H1 (cell line): ENCODE results near the gene MGME1. TPM values are rescaled to one million over a fixed set of nuclear protein-coding genes. Genes with fewer than 3 reads are reported as not detected.

Experiments used
- CTCF ChIA-PET: fragments of 300-600 bp; sonication (Branson Sonifier 250); formaldehyde crosslinking; loops from one replicate; lab custom pipeline; 2021; ENCODE audit not compliant: partially characterized antibody; lab: Charles Lee
- POLR2A ChIA-PET: fragments of 300-600 bp; sonication (Branson Sonifier 250); formaldehyde crosslinking; loops from one replicate; lab custom pipeline; 2021; ENCODE audit warnings: inconsistent platforms; ENCODE audit not compliant: partially characterized antibody; lab: Charles Lee
- DNase-seq, 2 experiments: peaks; one replicate each; pipeline versions ENCODE4 v3.0.0 to v3.0.0-alpha.2; 2010 to 2022; ENCODE audit warnings: low spot score in 2 of 2, low read depth in 1 of 2, mixed read lengths in 1 of 2
- FAIRE-seq: peaks from 2 replicates; lab custom pipeline; 2011; peaks lifted over from hg19 to GRCh38; lab: Jason Lieb, UNC
- H2AFZ ChIP-seq: 2 replicates; pipeline ENCODE4 v1.8.1; 2012; ENCODE audit warnings: low read length, inconsistent platforms
- H2AK5ac ChIP-seq: 2 replicates; pipeline ENCODE4 v1.6.1; 2013; ENCODE audit warnings: low read depth, low read length
- H2BK120ac ChIP-seq: replicated peaks from 2 replicates; pipeline ENCODE3; 2013; ENCODE audit warnings: low read depth, low read length, inconsistent platforms
- H2BK12ac ChIP-seq: 2 replicates; pipeline ENCODE4 v1.6.1; 2013; ENCODE audit warnings: low read depth, low read length
- H2BK15ac ChIP-seq: 2 replicates; pipeline ENCODE4 v1.6.1; 2013; ENCODE audit warnings: low read length
- H2BK20ac ChIP-seq: 2 replicates; pipeline ENCODE4 v1.6.1; 2013; ENCODE audit warnings: low read length
- H2BK5ac ChIP-seq: 2 replicates; pipeline ENCODE4 v1.6.1; 2013; ENCODE audit warnings: low read depth, low read length
- H3K14ac ChIP-seq: 2 replicates; pipeline ENCODE4 v1.6.1; 2013; ENCODE audit warnings: inconsistent platforms; ENCODE audit not compliant: insufficient read length
- H3K18ac ChIP-seq: 2 replicates; pipeline ENCODE4 v1.6.1; 2013; ENCODE audit warnings: low read length; ENCODE audit errors: extremely low read depth
- H3K23ac ChIP-seq: 2 replicates; pipeline ENCODE4 v1.6.1; 2013; ENCODE audit warnings: inconsistent platforms; ENCODE audit not compliant: insufficient read length
- H3K23me2 ChIP-seq: 2 replicates; pipeline ENCODE4 v1.6.1; 2013; ENCODE audit warnings: low read depth, low read length
- H3K27ac ChIP-seq: 2 replicates; pipeline ENCODE4 v1.6.1; 2011; ENCODE audit warnings: low read depth, low read length, inconsistent platforms
- H3K27me3 ChIP-seq, 4 experiments: replicated peaks in 1 of 4; 1 replicate in 1 of 4; 2 replicates in 3 of 4; pipeline versions ENCODE4 v1.6.1 to v1.8.1; 2011 to 2013; ENCODE audit warnings: low read length in 3 of 4, mild to moderate bottlenecking in 3 of 4, inconsistent platforms in 2 of 4, mixed read lengths in 2 of 4, moderate library complexity in 1 of 4; ENCODE audit not compliant: control insufficient read depth in 3 of 4, insufficient read depth in 3 of 4; ENCODE audit errors: extremely low read depth in 1 of 4
- H3K36me3 ChIP-seq, 4 experiments: 2 replicates each; pipeline versions ENCODE4 v1.6.1 to v1.8.1; 2011 to 2013; ENCODE audit warnings: mild to moderate bottlenecking in 4 of 4, low read length in 3 of 4, moderate library complexity in 2 of 4, control low read depth in 1 of 4, inconsistent platforms in 1 of 4; ENCODE audit not compliant: insufficient read depth in 4 of 4, control insufficient read depth in 2 of 4
- H3K4ac ChIP-seq: replicated peaks from 2 replicates; pipeline ENCODE3; 2013; ENCODE audit warnings: low read length, low read depth, mixed read lengths, inconsistent platforms; ENCODE audit not compliant: insufficient read length
- H3K4me1 ChIP-seq, 4 experiments: replicated peaks in 1 of 4; 1 replicate in 1 of 4; 2 replicates in 3 of 4; pipeline versions ENCODE4 v1.6.1 to v1.8.1; 2011 to 2013; ENCODE audit warnings: low read length in 3 of 4, inconsistent platforms in 2 of 4, mixed read lengths in 1 of 4; ENCODE audit not compliant: insufficient read depth in 4 of 4, control insufficient read depth in 3 of 4
- H3K4me2 ChIP-seq, 2 experiments: 2 replicates each; pipeline versions ENCODE4 v1.6.1 to v1.8.1; 2011 to 2013; ENCODE audit warnings: low read depth in 2 of 2, low read length in 2 of 2, control low read depth in 1 of 2, inconsistent platforms in 1 of 2, mild to moderate bottlenecking in 1 of 2; ENCODE audit not compliant: insufficient read depth in 1 of 2
- H3K4me3 ChIP-seq, 4 experiments: fragments of 200-600, 300-600 bp in 1 of 4; sonication (generic), shearing (Covaris generic), sonication (Bioruptor Twin) in 1 of 4; 2 replicates each; pipeline versions ENCODE4 v1.5.1 to v1.8.1; 2011 to 2016; ENCODE audit warnings: low read length in 4 of 4, low read depth in 3 of 4, control low read depth in 2 of 4, inconsistent platforms in 2 of 4, mild to moderate bottlenecking in 2 of 4, mixed read lengths in 1 of 4, moderate library complexity in 1 of 4; ENCODE audit not compliant: insufficient read depth in 2 of 4; ENCODE audit errors: extremely low read depth in 1 of 4
- H3K56ac ChIP-seq: replicated peaks from 2 replicates; pipeline ENCODE3; 2013; ENCODE audit warnings: low read depth, mild to moderate bottlenecking, mixed read lengths, low read length, inconsistent platforms; ENCODE audit not compliant: insufficient read length
- H3K79me1 ChIP-seq: 2 replicates; pipeline ENCODE4 v1.6.1; 2013; ENCODE audit warnings: low read depth, low read length, control low read depth
- H3K79me2 ChIP-seq, 2 experiments: 2 replicates each; pipeline versions ENCODE4 v1.6.1 to v1.8.1; 2012 to 2013; ENCODE audit warnings: low read length in 2 of 2, mild to moderate bottlenecking in 2 of 2, inconsistent platforms in 1 of 2; ENCODE audit not compliant: insufficient read depth in 2 of 2, control insufficient read depth in 1 of 2
- H3K9ac ChIP-seq, 4 experiments: replicated peaks in 1 of 4; 1 replicate in 1 of 4; 2 replicates in 3 of 4; pipeline versions ENCODE4 v1.6.1 to v1.8.1; 2011 to 2013; ENCODE audit warnings: low read depth in 3 of 4, low read length in 3 of 4, control low read depth in 2 of 4, mild to moderate bottlenecking in 2 of 4, moderate library complexity in 2 of 4, inconsistent platforms in 1 of 4; ENCODE audit errors: extremely low read depth in 1 of 4
- H3K9me3 ChIP-seq, 2 experiments: 2 replicates each; pipeline versions ENCODE4 v1.6.1 to v1.8.1; 2012 to 2013; ENCODE audit warnings: mild to moderate bottlenecking in 2 of 2, moderate library complexity in 2 of 2, control low read depth in 1 of 2, inconsistent platforms in 1 of 2, low read depth in 1 of 2, low read length in 1 of 2, mixed read lengths in 1 of 2; ENCODE audit not compliant: insufficient read depth in 2 of 2
- H4K20me1 ChIP-seq, 2 experiments: replicated peaks in 1 of 2; 2 replicates each; pipeline versions ENCODE3 to v1.8.1; 2011 to 2013; ENCODE audit warnings: inconsistent platforms in 2 of 2, low read length in 2 of 2, mild to moderate bottlenecking in 1 of 2; ENCODE audit not compliant: insufficient read depth in 2 of 2, control insufficient read depth in 1 of 2
- H4K5ac ChIP-seq: 2 replicates; pipeline ENCODE4 v1.6.1; 2013; ENCODE audit warnings: low read length, low read depth, mixed read lengths, inconsistent platforms; ENCODE audit not compliant: insufficient read length
- H4K8ac ChIP-seq: 2 replicates; pipeline ENCODE4 v1.8.0; 2013; ENCODE audit warnings: mild to moderate bottlenecking, moderate library complexity, low read length, inconsistent platforms; ENCODE audit not compliant: insufficient read depth; ENCODE audit errors: extremely low read depth
- H4K91ac ChIP-seq: replicated peaks from 2 replicates; pipeline ENCODE3; 2013; ENCODE audit warnings: low read length, mixed read lengths, inconsistent platforms; ENCODE audit not compliant: insufficient read length
- ATF3 ChIP-seq: IDR thresholded peaks from 2 replicates; pipeline ENCODE4 v1.6.1; 2011; ENCODE audit warnings: low read depth, mild to moderate bottlenecking, low read length; ENCODE audit not compliant: insufficient read depth
- WGBS, 2 experiments: shearing (Covaris generic) in 1 of 2; methylation state at CpG; one replicate each; pipeline versions ENCODE4 v1.1.6 to v1.1.7; 2013 to 2015; ENCODE audit warnings: low lambda C conversion rate in 2 of 2, mixed read lengths in 2 of 2, inconsistent platforms in 1 of 2, low coverage in 1 of 2, missing lambda C conversion rate in 1 of 2; ENCODE audit not compliant: insufficient replicate concordance in 2 of 2, insufficient coverage in 1 of 2, insufficient read length in 1 of 2; ENCODE audit errors: extremely low coverage in 1 of 2, missing lambda C conversion rate in 1 of 2; 5-methylcytosine and 5-hydroxymethylcytosine counted together
- polyA plus RNA-seq, 7 experiments: library from polyadenylated mRNA; depleted of rRNA in 3 of 7; stranded (reverse) in 5 of 7; unstranded in 2 of 7; fragments of >200 nt in 5 of 7; fragments of 200-250 nt in 2 of 7; gene quantifications; 1 replicate in 5 of 7; 2 replicates in 1 of 7; 4 replicates in 1 of 7; pipeline versions ENCODE4 v1.2.1 to v1.2.3, GENCODE V29; 2011 to 2013; ENCODE audit warnings: missing spikeins in 2 of 7, mixed read lengths in 2 of 7
- total RNA-seq: library from RNA; stranded (reverse); fragmentation: NEBNext Ultra II Directional; extraction: Animal tissue kit (Norgen Biotek cat#: 25700); gene quantifications from 2 replicates; pipeline ENCODE4 v1.2.1, GENCODE V29; 2021

Gene MGME1
- total and polyA plus RNA-seq, 2 of the 8 experiments (the other 6 are each of a cell fraction or from before 2014, with no cell fraction given) = 27.7 to 59.0 TPM

DNA sequence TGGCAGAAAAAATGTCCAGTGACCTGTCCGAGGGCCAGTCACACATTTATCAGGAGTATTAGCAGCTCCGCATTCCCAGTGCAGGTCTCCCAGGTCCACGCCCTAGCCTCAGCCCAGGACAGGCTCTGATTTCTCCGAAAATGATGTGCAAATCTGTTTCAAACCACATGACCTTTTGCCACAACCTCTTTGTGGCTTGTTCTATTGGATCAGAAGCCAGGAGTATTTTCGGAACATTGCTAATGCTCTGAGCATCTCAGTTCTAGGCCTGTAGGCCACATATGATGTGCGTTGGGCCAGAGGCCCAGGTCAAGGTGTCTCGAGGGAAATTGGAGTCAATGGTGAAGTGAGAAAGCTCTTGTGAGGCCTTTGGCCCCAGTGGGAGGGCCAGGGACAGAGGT lies 40.6 kb upstream of the MGME1 start:
- WGBS, 2 experiments = 90% methylated on average over 7 of the region's 7 CpGs; no CpG with 5 or more reads in 1 of the 2 experiments
- Histone ChIP-seq H3K56ac (no peak overlapping the region), H2BK20ac (no peak overlapping the region), H3K27me3 (no peaks in the 10 kb centered on the region), H3K79me1 (no peaks in the 10 kb centered on the region), H3K18ac (no peak overlapping the region), H4K8ac (no peak overlapping the region), H2BK120ac (no peak overlapping the region), H3K27ac (no peak overlapping the region), H4K20me1 (peaks cover 0 to 2% of the 10 kb centered on the region in 2 experiments), H2AK5ac (no peak overlapping the region), H4K91ac (no peak overlapping the region), H2BK12ac (no peak overlapping the region), H4K5ac (no peak overlapping the region), H3K4me2 (no peak overlapping the region), H3K4ac (no peak overlapping the region), H2BK15ac (no peak overlapping the region), H3K79me2 (no peaks in the 10 kb centered on the region), H3K36me3 (no peaks in the 10 kb centered on the region), H3K9ac (no peak overlapping the region), H3K23me2 (no peaks in the 10 kb centered on the region), H2BK5ac (no peak overlapping the region), H3K4me3 (no peak overlapping the region), H3K9me3 (no peaks in the 10 kb centered on the region), H3K14ac (no peak overlapping the region), H2AFZ (no peak overlapping the region), H3K4me1 (peaks cover 0 to 9% (median 4%) of the 10 kb centered on the region in 4 experiments; a peak in 4 of 7 replicates), H3K23ac (no peak overlapping the region)
- no peak for DNase-seq
- FAIRE-seq = no peak
- CTCF ChIA-PET = interaction anchor here (1.1 to 1.8 kb wide), 4 partner anchors 8 to 237 kb away, joined by 3 to 5 read pairs (median 3); no protein-coding TSS in a partner anchor
- POLR2A ChIA-PET = interaction anchor here (1.1 kb wide), 1 partner anchor 41 kb away, joined by 4 read pairs; the partner anchor contains the start of gene MGME1
- no peak for TF ChIP-seq ATF3
